ENCODE data around the gene GINS1. TPM values are rescaled to one million over a fixed set of nuclear protein-coding genes. Genes with fewer than 3 reads are reported as not detected.

The GINS1 gene
- total and polyA plus RNA-seq, 2 of the 8 experiments (the other 6 are each of a cell fraction or from before 2014, with no cell fraction given) = 44.7 to 68.4 TPM

- TF ChIP-seq, protein P1, sequence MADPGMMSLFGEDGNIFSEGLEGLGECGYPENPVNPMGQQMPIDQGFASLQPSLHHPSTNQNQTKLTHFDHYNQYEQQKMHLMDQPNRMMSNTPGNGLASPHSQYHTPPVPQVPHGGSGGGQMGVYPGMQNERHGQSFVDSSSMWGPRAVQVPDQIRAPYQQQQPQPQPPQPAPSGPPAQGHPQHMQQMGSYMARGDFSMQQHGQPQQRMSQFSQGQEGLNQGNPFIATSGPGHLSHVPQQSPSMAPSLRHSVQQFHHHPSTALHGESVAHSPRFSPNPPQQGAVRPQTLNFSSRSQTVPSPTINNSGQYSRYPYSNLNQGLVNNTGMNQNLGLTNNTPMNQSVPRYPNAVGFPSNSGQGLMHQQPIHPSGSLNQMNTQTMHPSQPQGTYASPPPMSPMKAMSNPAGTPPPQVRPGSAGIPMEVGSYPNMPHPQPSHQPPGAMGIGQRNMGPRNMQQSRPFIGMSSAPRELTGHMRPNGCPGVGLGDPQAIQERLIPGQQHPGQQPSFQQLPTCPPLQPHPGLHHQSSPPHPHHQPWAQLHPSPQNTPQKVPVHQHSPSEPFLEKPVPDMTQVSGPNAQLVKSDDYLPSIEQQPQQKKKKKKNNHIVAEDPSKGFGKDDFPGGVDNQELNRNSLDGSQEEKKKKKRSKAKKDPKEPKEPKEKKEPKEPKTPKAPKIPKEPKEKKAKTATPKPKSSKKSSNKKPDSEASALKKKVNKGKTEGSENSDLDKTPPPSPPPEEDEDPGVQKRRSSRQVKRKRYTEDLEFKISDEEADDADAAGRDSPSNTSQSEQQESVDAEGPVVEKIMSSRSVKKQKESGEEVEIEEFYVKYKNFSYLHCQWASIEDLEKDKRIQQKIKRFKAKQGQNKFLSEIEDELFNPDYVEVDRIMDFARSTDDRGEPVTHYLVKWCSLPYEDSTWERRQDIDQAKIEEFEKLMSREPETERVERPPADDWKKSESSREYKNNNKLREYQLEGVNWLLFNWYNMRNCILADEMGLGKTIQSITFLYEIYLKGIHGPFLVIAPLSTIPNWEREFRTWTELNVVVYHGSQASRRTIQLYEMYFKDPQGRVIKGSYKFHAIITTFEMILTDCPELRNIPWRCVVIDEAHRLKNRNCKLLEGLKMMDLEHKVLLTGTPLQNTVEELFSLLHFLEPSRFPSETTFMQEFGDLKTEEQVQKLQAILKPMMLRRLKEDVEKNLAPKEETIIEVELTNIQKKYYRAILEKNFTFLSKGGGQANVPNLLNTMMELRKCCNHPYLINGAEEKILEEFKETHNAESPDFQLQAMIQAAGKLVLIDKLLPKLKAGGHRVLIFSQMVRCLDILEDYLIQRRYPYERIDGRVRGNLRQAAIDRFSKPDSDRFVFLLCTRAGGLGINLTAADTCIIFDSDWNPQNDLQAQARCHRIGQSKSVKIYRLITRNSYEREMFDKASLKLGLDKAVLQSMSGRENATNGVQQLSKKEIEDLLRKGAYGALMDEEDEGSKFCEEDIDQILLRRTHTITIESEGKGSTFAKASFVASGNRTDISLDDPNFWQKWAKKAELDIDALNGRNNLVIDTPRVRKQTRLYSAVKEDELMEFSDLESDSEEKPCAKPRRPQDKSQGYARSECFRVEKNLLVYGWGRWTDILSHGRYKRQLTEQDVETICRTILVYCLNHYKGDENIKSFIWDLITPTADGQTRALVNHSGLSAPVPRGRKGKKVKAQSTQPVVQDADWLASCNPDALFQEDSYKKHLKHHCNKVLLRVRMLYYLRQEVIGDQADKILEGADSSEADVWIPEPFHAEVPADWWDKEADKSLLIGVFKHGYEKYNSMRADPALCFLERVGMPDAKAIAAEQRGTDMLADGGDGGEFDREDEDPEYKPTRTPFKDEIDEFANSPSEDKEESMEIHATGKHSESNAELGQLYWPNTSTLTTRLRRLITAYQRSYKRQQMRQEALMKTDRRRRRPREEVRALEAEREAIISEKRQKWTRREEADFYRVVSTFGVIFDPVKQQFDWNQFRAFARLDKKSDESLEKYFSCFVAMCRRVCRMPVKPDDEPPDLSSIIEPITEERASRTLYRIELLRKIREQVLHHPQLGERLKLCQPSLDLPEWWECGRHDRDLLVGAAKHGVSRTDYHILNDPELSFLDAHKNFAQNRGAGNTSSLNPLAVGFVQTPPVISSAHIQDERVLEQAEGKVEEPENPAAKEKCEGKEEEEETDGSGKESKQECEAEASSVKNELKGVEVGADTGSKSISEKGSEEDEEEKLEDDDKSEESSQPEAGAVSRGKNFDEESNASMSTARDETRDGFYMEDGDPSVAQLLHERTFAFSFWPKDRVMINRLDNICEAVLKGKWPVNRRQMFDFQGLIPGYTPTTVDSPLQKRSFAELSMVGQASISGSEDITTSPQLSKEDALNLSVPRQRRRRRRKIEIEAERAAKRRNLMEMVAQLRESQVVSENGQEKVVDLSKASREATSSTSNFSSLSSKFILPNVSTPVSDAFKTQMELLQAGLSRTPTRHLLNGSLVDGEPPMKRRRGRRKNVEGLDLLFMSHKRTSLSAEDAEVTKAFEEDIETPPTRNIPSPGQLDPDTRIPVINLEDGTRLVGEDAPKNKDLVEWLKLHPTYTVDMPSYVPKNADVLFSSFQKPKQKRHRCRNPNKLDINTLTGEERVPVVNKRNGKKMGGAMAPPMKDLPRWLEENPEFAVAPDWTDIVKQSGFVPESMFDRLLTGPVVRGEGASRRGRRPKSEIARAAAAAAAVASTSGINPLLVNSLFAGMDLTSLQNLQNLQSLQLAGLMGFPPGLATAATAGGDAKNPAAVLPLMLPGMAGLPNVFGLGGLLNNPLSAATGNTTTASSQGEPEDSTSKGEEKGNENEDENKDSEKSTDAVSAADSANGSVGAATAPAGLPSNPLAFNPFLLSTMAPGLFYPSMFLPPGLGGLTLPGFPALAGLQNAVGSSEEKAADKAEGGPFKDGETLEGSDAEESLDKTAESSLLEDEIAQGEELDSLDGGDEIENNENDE (IDR thresholded peaks at IDR 0.05; ENCODE audit: insufficient replicate concordance, low read length) = no peak
- TF ChIP-seq NANOG (IDR thresholded peaks at IDR 0.05; ENCODE audit: insufficient read depth, low read depth, low read length, poor library complexity, severe bottlenecking) (no peak), CTBP2 (IDR thresholded peaks at IDR 0.05; ENCODE audit: borderline replicate concordance, insufficient read depth, insufficient read length, low read length) (no peak), SUZ12 (IDR thresholded peaks at IDR 0.05; ENCODE audit: low read length) (no peak)
- TF ChIP-seq, protein P2, sequence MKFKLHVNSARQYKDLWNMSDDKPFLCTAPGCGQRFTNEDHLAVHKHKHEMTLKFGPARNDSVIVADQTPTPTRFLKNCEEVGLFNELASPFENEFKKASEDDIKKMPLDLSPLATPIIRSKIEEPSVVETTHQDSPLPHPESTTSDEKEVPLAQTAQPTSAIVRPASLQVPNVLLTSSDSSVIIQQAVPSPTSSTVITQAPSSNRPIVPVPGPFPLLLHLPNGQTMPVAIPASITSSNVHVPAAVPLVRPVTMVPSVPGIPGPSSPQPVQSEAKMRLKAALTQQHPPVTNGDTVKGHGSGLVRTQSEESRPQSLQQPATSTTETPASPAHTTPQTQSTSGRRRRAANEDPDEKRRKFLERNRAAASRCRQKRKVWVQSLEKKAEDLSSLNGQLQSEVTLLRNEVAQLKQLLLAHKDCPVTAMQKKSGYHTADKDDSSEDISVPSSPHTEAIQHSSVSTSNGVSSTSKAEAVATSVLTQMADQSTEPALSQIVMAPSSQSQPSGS (IDR thresholded peaks at IDR 0.05; ENCODE audit: low read length) = no peak
Observed at GRCh38 chr20:25476106-25477013, 68.9 kb downstream of the GINS1 start (continued).

Data from H1 (cell line).